H9 (cell line): Measurements from ENCODE around the gene MEGF10. TPM values are rescaled to one million over a fixed set of nuclear protein-coding genes. Genes with fewer than 3 reads are reported as not detected.

ENCODE experiments used
- DNase-seq: peaks from one replicate; pipeline ENCODE4 v3.0.0-alpha.2; 2017
- H2AFZ ChIP-seq: one replicate; pipeline ENCODE4 v1.6.1; 2013; ENCODE audit warnings: mild to moderate bottlenecking, low read length, control low read depth, moderate library complexity
- H2AK5ac ChIP-seq: 2 replicates; pipeline ENCODE4 v1.6.1; 2013; ENCODE audit warnings: low read length, control low read depth, mixed read lengths; ENCODE audit not compliant: insufficient read length
- H2BK120ac ChIP-seq: one replicate; pipeline ENCODE4 v1.6.1; 2013; ENCODE audit warnings: low read depth, mild to moderate bottlenecking, low read length, control low read depth, inconsistent platforms; ENCODE audit not compliant: poor library complexity, severe bottlenecking
- H2BK12ac ChIP-seq: 2 replicates; pipeline ENCODE4 v1.6.1; 2013; ENCODE audit warnings: low read length, control low read depth, mixed read lengths, low read depth; ENCODE audit not compliant: insufficient read length
- H2BK15ac ChIP-seq: 2 replicates; pipeline ENCODE4 v1.6.1; 2013; ENCODE audit warnings: low read depth, low read length, control low read depth
- H2BK20ac ChIP-seq: one replicate; pipeline ENCODE4 v1.6.1; 2013; ENCODE audit warnings: low read depth, mild to moderate bottlenecking, low read length, control low read depth, inconsistent platforms; ENCODE audit not compliant: poor library complexity, severe bottlenecking
- H2BK5ac ChIP-seq: 2 replicates; pipeline ENCODE4 v1.6.1; 2013; ENCODE audit warnings: low read length, control low read depth, mixed read lengths; ENCODE audit not compliant: insufficient read length
- H3K14ac ChIP-seq: 2 replicates; pipeline ENCODE4 v1.6.1; 2013; ENCODE audit warnings: low read length, control low read depth; ENCODE audit not compliant: insufficient read depth
- H3K18ac ChIP-seq: 2 replicates; pipeline ENCODE4 v1.6.1; 2013; ENCODE audit warnings: low read depth, mild to moderate bottlenecking, mixed read lengths, low read length, control low read depth; ENCODE audit not compliant: insufficient read length
- H3K23ac ChIP-seq: 2 replicates; pipeline ENCODE4 v1.6.1; 2013; ENCODE audit warnings: low read length, control low read depth, mixed read lengths, low read depth; ENCODE audit not compliant: insufficient read length
- H3K23me2 ChIP-seq: 2 replicates; pipeline ENCODE4 v1.6.1; 2013; ENCODE audit warnings: low read depth, mild to moderate bottlenecking, mixed read lengths, low read length, control low read depth; ENCODE audit not compliant: insufficient read length, poor library complexity, severe bottlenecking
- H3K27ac ChIP-seq: 2 replicates; pipeline ENCODE4 v1.5.1; 2013; ENCODE audit warnings: low read length, control low read depth, mixed read lengths, low read depth; ENCODE audit not compliant: insufficient read length
- H3K27me3 ChIP-seq: 2 replicates; pipeline ENCODE4 v1.6.1; 2013; ENCODE audit warnings: low read length, control low read depth, inconsistent platforms; ENCODE audit not compliant: insufficient read depth
- H3K4ac ChIP-seq: 2 replicates; pipeline ENCODE4 v1.6.1; 2013; ENCODE audit warnings: low read depth, mild to moderate bottlenecking, control low read depth, inconsistent platforms, low read length, moderate library complexity
- H3K4me1 ChIP-seq: 2 replicates; pipeline ENCODE4 v1.6.1; 2013; ENCODE audit warnings: low read length, control low read depth, inconsistent platforms; ENCODE audit not compliant: insufficient read depth
- H3K4me2 ChIP-seq: 2 replicates; pipeline ENCODE4 v1.6.1; 2013; ENCODE audit warnings: low read length, control low read depth, mixed read lengths; ENCODE audit not compliant: insufficient read length, insufficient read depth
- H3K56ac ChIP-seq: 2 replicates; pipeline ENCODE4 v1.6.1; 2013; ENCODE audit warnings: low read depth, mild to moderate bottlenecking, mixed read lengths, low read length, control low read depth; ENCODE audit not compliant: insufficient read length
- H3K79me1 ChIP-seq: 2 replicates; pipeline ENCODE4 v1.6.1; 2013; ENCODE audit warnings: low read depth, mild to moderate bottlenecking, moderate library complexity, low read length, control low read depth, inconsistent platforms; ENCODE audit not compliant: insufficient read depth, poor library complexity, severe bottlenecking
- H3K79me2 ChIP-seq: 2 replicates; pipeline ENCODE4 v1.6.1; 2013; ENCODE audit warnings: low read length, control low read depth, inconsistent platforms; ENCODE audit not compliant: insufficient read depth
- H3K9ac ChIP-seq: 2 replicates; pipeline ENCODE4 v1.6.1; 2013; ENCODE audit warnings: low read length, control low read depth, mixed read lengths; ENCODE audit not compliant: insufficient read length; ENCODE audit errors: extremely low read depth
- H3K9me3 ChIP-seq: one replicate; pipeline ENCODE4 v1.6.1; 2013; ENCODE audit warnings: low read depth, low read length, inconsistent platforms; ENCODE audit not compliant: control insufficient read depth
- H3T11ph ChIP-seq: one replicate; pipeline ENCODE4 v1.6.1; 2013; ENCODE audit warnings: mild to moderate bottlenecking, low read length, control low read depth, inconsistent platforms
- H4K20me1 ChIP-seq: one replicate; pipeline ENCODE4 v1.6.1; 2013; ENCODE audit not compliant: control insufficient read depth, insufficient read length, insufficient read depth
- H4K5ac ChIP-seq: 2 replicates; pipeline ENCODE4 v1.6.1; 2013; ENCODE audit warnings: low read depth, mild to moderate bottlenecking, mixed read lengths, low read length, control low read depth; ENCODE audit not compliant: insufficient read length
- H4K8ac ChIP-seq: replicated peaks from 2 replicates; pipeline ENCODE4 v1.6.1; 2013; ENCODE audit warnings: low read length, control low read depth, mixed read lengths, low read depth; ENCODE audit not compliant: insufficient read length
- H4K91ac ChIP-seq: 2 replicates; pipeline ENCODE4 v1.6.1; 2013; ENCODE audit warnings: low read depth, mild to moderate bottlenecking, moderate library complexity, mixed read lengths, low read length, control low read depth; ENCODE audit not compliant: insufficient read length
- H3K27ac Mint-ChIP-seq, 3 experiments: 2 replicates in 2 of 3; 3 replicates in 1 of 3; pipeline ENCODE4 v1.8.0; 2020 to 2021; ENCODE audit warnings: mixed read lengths in 3 of 3, mild to moderate bottlenecking in 1 of 3, moderate library complexity in 1 of 3
- H3K27me3 Mint-ChIP-seq: 2 replicates; pipeline ENCODE4 v1.8.0; 2021; ENCODE audit warnings: low read depth, mild to moderate bottlenecking, moderate library complexity, mixed read lengths
- H3K36me3 Mint-ChIP-seq, 3 experiments: 2 replicates in 2 of 3; 3 replicates in 1 of 3; pipeline ENCODE4 v1.8.0; 2020 to 2021; ENCODE audit warnings: low read depth in 3 of 3, mixed read lengths in 3 of 3; ENCODE audit not compliant: insufficient read depth in 1 of 3
- H3K4me1 Mint-ChIP-seq, 2 experiments: 2 replicates each; pipeline ENCODE4 v1.8.0; 2020; ENCODE audit warnings: mixed read lengths in 2 of 2
- H3K4me3 Mint-ChIP-seq, 2 experiments: 2 replicates in 1 of 2; 3 replicates in 1 of 2; pipeline ENCODE4 v1.8.0; 2020 to 2021; ENCODE audit warnings: mild to moderate bottlenecking in 2 of 2, mixed read lengths in 2 of 2, moderate library complexity in 1 of 2
- H3K9me3 Mint-ChIP-seq, 2 experiments: 2 replicates in 1 of 2; 3 replicates in 1 of 2; pipeline ENCODE4 v1.8.0; 2020; ENCODE audit warnings: mild to moderate bottlenecking in 2 of 2, mixed read lengths in 2 of 2, moderate library complexity in 1 of 2
- WGBS: extraction: QIAGEN DNeasy Blood & Tissue Kit; methylation state at CpG from one replicate; pipeline ENCODE4 v1.1.7; 2013; ENCODE audit warnings: missing lambda C conversion rate, low lambda C conversion rate, mixed read lengths; ENCODE audit not compliant: insufficient read length; ENCODE audit errors: extremely low coverage; 5-methylcytosine and 5-hydroxymethylcytosine counted together
- total RNA-seq: library from RNA; stranded (reverse); gene quantifications from 2 replicates; pipeline ENCODE4 v1.2.1, GENCODE V29; 2021
- TF ChIP-seq, protein P1 (sequence below): fragments of 200-600 bp; sonication (generic); conservative IDR thresholded peaks from 3 replicates; pipeline ENCODE4 v1.8.0; 2021; ENCODE audit warnings: antibody characterized with exemption, mild to moderate bottlenecking

MEGF10 gene
- total RNA-seq, 1 experiment from 2014 or later: 36.5 TPM

DNA sequence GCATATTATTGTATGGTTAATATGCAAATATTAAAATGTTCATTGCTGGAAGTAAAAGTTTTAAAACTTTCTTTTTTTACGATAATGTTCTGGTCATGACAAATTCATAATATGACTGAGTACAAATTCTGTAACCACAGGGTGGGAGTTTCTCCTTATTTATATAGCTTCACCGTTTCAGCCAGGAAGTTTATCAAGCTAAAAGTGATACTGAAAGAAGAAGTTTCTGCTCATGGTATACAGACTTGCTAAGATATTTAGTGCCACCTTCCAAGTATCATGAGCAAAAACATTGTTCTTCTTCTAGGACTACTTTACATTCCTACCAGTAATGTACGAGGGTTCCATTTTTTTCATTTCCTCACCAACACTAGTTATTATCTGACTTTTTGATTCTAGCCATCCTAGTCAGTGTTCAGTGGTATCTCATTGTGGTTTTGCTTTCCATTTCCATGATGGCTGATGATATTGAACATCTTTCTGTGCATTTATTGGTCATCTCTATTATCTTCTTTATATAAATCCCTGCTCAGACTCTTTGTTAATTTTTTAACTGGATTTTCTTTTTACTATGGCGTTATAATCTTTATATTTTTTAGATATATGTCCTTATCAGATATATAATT lies 132.7 kb downstream of the MEGF10 start:
- no peak overlapping the region for H3K27ac ChIP-seq
- H4K20me1 ChIP-seq: no peaks in the 10 kb centered on the region
- Mint-ChIP-seq H3K36me3 (peaks cover 9 to 38% (median 29%) of the 10 kb centered on the region in 3 experiments), H3K9me3 (no peaks in the 10 kb centered on the region), H3K27ac (no peak overlapping the region), H3K4me1 (peaks cover 0 to 8% of the 10 kb centered on the region in 2 experiments; a peak in 1 of 4 replicates), H3K27me3 (no peaks in the 10 kb centered on the region), H3K4me3 (no peak overlapping the region)
- H4K91ac ChIP-seq: no peak overlapping the region
- no peak overlapping the region for H3K9ac ChIP-seq
- no peak overlapping the region for H4K8ac ChIP-seq
- no peak for DNase-seq
- no peaks in the 10 kb centered on the region for H3K27me3 ChIP-seq
- H2AK5ac ChIP-seq: no peak overlapping the region
- H3K23me2 ChIP-seq: no peaks in the 10 kb centered on the region
- no peak overlapping the region for H3K4ac ChIP-seq
- no peak overlapping the region for H3K18ac ChIP-seq
- no peak overlapping the region for H3K23ac ChIP-seq
- no peak overlapping the region for H3K4me2 ChIP-seq
- no peak overlapping the region for H2BK20ac ChIP-seq
- H2BK120ac ChIP-seq: no peak overlapping the region
- no peak overlapping the region for H2BK12ac ChIP-seq
- H3K56ac ChIP-seq: no peak overlapping the region
- H3K9me3 ChIP-seq: no peaks in the 10 kb centered on the region
- TF ChIP-seq, protein P1, sequence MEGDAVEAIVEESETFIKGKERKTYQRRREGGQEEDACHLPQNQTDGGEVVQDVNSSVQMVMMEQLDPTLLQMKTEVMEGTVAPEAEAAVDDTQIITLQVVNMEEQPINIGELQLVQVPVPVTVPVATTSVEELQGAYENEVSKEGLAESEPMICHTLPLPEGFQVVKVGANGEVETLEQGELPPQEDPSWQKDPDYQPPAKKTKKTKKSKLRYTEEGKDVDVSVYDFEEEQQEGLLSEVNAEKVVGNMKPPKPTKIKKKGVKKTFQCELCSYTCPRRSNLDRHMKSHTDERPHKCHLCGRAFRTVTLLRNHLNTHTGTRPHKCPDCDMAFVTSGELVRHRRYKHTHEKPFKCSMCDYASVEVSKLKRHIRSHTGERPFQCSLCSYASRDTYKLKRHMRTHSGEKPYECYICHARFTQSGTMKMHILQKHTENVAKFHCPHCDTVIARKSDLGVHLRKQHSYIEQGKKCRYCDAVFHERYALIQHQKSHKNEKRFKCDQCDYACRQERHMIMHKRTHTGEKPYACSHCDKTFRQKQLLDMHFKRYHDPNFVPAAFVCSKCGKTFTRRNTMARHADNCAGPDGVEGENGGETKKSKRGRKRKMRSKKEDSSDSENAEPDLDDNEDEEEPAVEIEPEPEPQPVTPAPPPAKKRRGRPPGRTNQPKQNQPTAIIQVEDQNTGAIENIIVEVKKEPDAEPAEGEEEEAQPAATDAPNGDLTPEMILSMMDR: no peak
- WGBS: no CpG with 5 or more reads among the region's 4 CpGs
- no peak overlapping the region for H2BK15ac ChIP-seq
- H3K4me1 ChIP-seq: no peaks in the 10 kb centered on the region
- H3K14ac ChIP-seq: no peak overlapping the region
- no peak overlapping the region for H3T11ph ChIP-seq
- H2AFZ ChIP-seq: no peak overlapping the region
- H3K79me2 ChIP-seq: no peaks in the 10 kb centered on the region
- no peaks in the 10 kb centered on the region for H3K79me1 ChIP-seq
- H2BK5ac ChIP-seq: no peak overlapping the region
- H4K5ac ChIP-seq: no peak overlapping the region
